ENCODE results near the gene RAB30.

The RAB30 gene

DNA sequence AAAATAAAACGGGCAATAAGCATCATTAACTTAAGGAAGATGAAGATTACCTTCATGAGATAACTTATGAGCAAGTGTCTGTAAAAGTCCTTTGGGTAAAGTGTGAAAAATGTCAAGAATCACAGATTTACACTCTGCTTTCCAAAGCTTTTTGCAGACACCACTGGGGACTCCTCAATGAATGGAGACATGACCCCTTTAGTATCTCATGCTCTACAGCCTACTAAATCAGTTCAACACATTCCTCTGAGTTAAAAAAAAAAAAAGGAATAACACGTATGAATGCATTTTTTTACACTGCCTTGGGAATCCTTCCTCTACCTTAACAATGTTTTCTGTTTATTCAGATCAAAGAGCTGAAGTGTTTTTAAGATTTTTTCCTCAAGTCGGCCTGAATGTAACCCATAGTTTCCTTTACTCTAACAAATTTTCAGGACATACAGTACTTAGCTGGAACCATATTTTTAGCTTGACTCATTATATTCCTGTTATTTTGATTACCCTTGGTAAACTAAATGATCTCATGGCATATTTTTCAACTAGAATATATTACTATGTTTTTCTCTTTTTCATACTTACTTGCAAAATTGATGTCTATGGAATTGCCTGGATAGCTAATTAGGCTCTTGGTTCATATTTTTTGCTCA, 25.9 kb upstream of the RAB30 start:
- H3K9me3 ChIP-seq (ENCODE audit: control insufficient read depth in 5 of 5, low read length in 5 of 5), result no peaks in the 10 kb centered on the region
- no peak overlapping the region for H3K9ac ChIP-seq (ENCODE audit: low read length in 5 of 5)
- H3K27ac ChIP-seq (ENCODE audit: low read depth, low read length), result no peak overlapping the region
- H3K4me3 ChIP-seq (ENCODE audit: low read depth in 1 of 5, low read length in 5 of 5), result no peak overlapping the region
- H3K4me1 ChIP-seq (ENCODE audit: control insufficient read depth in 5 of 5, insufficient read depth in 5 of 5, low read length in 5 of 5), result peaks cover 0 to 6% (median 0%) of the 10 kb centered on the region in 5 donors
- H3K27me3 ChIP-seq (ENCODE audit: control insufficient read depth in 5 of 5, insufficient read depth in 4 of 5, low read length in 5 of 5), result no peaks in the 10 kb centered on the region
- H3K36me3 ChIP-seq (ENCODE audit: control insufficient read depth in 5 of 5, insufficient read depth in 5 of 5, low read length in 5 of 5), result no peaks in the 10 kb centered on the region

DNA sequence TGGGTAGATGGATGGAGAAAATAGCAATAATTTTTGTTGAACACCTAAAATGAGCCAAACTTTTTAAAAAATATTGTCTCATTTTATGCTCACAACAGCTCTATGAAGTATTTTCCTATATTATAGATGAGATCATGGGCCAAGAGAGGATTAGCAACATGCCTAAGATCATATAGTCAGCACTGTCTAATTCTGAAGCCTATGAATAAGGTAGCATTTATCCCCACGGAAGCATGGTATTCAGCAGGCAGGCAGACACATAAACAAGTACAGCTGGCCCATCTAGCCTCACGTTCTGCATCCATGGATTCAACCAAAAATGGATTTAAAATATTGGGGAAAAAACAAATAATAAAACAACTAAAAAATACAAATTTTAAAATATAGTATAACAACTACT, 21.9 kb upstream of the RAB30 start:
- H3K27me3 ChIP-seq (ENCODE audit: control insufficient read depth in 5 of 5, insufficient read depth in 4 of 5, low read length in 5 of 5), result no peaks in the 10 kb centered on the region
- no peak overlapping the region for H3K27ac ChIP-seq (ENCODE audit: low read depth, low read length)
- H3K4me1 ChIP-seq (ENCODE audit: control insufficient read depth in 5 of 5, insufficient read depth in 5 of 5, low read length in 5 of 5), result peaks cover 0 to 6% (median 0%) of the 10 kb centered on the region in 5 donors

DNA sequence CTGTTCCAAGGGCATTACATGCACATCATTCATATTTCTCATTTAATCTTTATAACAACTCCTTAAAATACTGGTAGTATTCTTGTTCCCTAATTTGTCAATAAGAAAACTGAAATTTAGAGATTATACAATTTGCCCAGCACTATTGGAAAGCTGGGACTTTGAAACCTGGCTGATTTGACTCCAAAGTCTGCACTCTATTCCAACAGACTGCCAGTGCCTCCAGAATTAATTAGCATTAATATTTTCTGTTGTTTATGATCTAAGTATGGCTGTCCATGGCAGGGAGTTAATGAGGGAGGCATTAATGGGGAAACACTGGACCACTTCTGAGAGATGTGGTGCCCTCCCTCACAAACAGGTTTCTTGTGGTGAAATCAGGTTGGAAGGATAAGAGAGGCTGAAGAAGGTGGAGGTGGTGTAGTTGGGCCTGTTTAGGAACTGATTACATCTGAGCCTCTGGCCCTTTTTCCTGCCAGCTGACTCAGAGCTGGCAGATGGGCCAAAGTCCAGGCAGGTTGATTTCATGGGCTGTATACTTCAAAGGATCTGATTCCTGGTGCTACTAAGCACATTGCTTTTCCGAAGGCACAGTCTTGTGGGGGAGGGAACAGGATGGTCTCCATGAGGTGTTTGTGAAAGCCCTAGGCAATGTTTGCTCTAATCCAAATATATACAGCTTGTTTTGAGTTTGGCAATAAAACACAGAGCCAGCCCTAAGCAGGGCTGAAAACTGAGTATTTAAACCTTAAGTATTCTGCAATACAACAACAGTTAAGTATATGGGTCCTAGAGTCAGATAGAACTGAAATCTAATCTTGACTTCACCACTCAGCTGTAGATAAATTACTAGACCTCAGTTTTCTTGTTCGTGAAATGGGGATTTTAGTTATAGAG, 21.0 kb upstream of the RAB30 start:
- Histone ChIP-seq H3K4me3 (ENCODE audit: low read depth in 1 of 5, low read length in 5 of 5) (no peak overlapping the region), H3K4me1 (ENCODE audit: control insufficient read depth in 5 of 5, insufficient read depth in 5 of 5, low read length in 5 of 5) (peaks cover 0 to under 1% (median 0%) of the 10 kb centered on the region in 5 donors), H3K9me3 (ENCODE audit: control insufficient read depth in 5 of 5, low read length in 5 of 5) (no peaks in the 10 kb centered on the region), H3K36me3 (ENCODE audit: control insufficient read depth in 5 of 5, insufficient read depth in 5 of 5, low read length in 5 of 5) (no peaks in the 10 kb centered on the region), H3K27me3 (ENCODE audit: control insufficient read depth in 5 of 5, insufficient read depth in 4 of 5, low read length in 5 of 5) (no peaks in the 10 kb centered on the region), H3K9ac (ENCODE audit: low read length in 5 of 5) (no peak overlapping the region), H3K27ac (ENCODE audit: low read depth, low read length) (no peak overlapping the region)

More for the DNA sequence above, 21.9 kb upstream of the RAB30 start:
- H3K4me3 ChIP-seq (ENCODE audit: low read depth in 1 of 5, low read length in 5 of 5), result no peak overlapping the region
- H3K36me3 ChIP-seq (ENCODE audit: control insufficient read depth in 5 of 5, insufficient read depth in 5 of 5, low read length in 5 of 5), result no peaks in the 10 kb centered on the region
- H3K9ac ChIP-seq (ENCODE audit: low read length in 5 of 5), result no peak overlapping the region
- H3K9me3 ChIP-seq (ENCODE audit: control insufficient read depth in 5 of 5, low read length in 5 of 5), result no peaks in the 10 kb centered on the region

DNA sequence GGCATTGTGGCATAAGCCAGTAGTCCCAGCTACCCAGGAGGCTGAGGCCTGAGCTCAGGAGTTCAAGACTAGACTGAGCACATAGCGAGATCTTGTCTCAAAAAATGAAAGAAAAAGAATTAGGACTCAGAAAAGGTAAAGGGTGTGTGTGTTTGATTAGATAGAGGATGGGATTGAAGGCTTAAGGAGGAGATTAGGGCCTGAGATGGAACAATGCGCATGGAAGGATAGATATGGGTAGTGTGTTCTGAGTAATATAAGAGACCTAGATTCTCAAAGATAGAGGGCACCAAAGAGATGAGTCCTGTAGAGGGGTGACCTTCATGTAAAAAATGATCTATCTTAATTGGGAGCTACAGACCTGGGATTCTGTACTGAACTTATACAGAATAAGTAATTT, 17.3 kb upstream of the RAB30 start:
- peaks cover 0 to 4% (median 0%) of the 10 kb centered on the region in 5 donors for H3K4me1 ChIP-seq (ENCODE audit: control insufficient read depth in 5 of 5, insufficient read depth in 5 of 5, low read length in 5 of 5)
- no peaks in the 10 kb centered on the region for H3K27me3 ChIP-seq (ENCODE audit: control insufficient read depth in 5 of 5, insufficient read depth in 4 of 5, low read length in 5 of 5)
- H3K36me3 ChIP-seq (ENCODE audit: control insufficient read depth in 5 of 5, insufficient read depth in 5 of 5, low read length in 5 of 5), result no peaks in the 10 kb centered on the region

DNA sequence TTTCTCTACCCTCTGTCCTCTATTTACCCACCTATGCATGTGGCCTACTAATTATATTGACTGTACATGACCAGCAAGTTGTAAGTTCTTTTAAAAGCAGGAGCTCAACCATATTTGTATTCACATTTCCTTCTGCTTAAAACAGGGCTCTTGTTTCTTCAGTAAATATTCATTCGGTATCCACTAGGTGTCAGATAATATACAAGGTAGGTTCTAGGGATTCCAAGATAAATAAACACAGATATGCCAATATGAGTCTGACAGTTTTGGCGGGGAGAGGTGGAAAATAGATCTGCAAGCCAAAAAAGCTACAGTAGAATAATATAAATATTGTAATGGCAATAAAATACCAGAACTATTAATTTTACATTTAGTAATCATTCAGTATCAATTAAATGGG, 15.3 kb upstream of the RAB30 start:
- H3K9me3 ChIP-seq (ENCODE audit: control insufficient read depth in 5 of 5, low read length in 5 of 5), result no peaks in the 10 kb centered on the region
- H3K9ac ChIP-seq (ENCODE audit: low read length in 5 of 5), result peak overlapping the region in 1 of 5 donors; percentile 0
- H3K4me1 ChIP-seq (ENCODE audit: control insufficient read depth in 5 of 5, insufficient read depth in 5 of 5, low read length in 5 of 5), result peaks cover 0 to 4% (median 0%) of the 10 kb centered on the region in 5 donors
- no peak overlapping the region for H3K4me3 ChIP-seq (ENCODE audit: low read depth in 1 of 5, low read length in 5 of 5)
- no peaks in the 10 kb centered on the region for H3K36me3 ChIP-seq (ENCODE audit: control insufficient read depth in 5 of 5, insufficient read depth in 5 of 5, low read length in 5 of 5)
- H3K27ac ChIP-seq (ENCODE audit: low read depth, low read length), result no peak overlapping the region
- no peaks in the 10 kb centered on the region for H3K27me3 ChIP-seq (ENCODE audit: control insufficient read depth in 5 of 5, insufficient read depth in 4 of 5, low read length in 5 of 5)

More for the DNA sequence above, 17.3 kb upstream of the RAB30 start:
- Histone ChIP-seq H3K4me3 (ENCODE audit: low read depth in 1 of 5, low read length in 5 of 5) (no peak overlapping the region), H3K9me3 (ENCODE audit: control insufficient read depth in 5 of 5, low read length in 5 of 5) (no peaks in the 10 kb centered on the region), H3K9ac (ENCODE audit: low read length in 5 of 5) (no peak overlapping the region), H3K27ac (ENCODE audit: low read depth, low read length) (no peak overlapping the region)

DNA sequence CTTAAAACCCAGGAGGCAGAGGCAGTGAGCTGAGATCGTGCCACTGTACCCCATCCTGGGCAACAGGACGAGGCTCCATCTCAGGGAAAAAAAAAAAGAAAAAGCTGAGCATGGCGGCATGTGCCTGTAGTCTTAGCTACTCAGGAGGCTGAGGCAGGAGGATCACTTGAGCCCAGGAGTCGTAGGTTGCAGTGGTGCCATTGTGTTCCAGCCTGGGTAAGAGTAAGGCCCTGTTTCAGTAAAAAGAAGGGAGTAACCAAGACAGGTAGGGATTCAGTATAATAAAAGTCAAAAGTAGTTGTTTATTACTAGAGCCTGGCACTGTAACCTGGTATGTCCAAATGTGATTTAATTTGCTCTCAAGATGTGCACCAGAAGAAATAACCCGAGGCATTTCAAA, 8.1 kb upstream of the RAB30 start:
- H3K4me1 ChIP-seq (ENCODE audit: control insufficient read depth in 5 of 5, insufficient read depth in 5 of 5, low read length in 5 of 5), result peaks cover 0 to 2% (median 0%) of the 10 kb centered on the region in 5 donors
- peaks cover 0 to 9% (median 7%) of the 10 kb centered on the region in 5 donors for H3K36me3 ChIP-seq (ENCODE audit: control insufficient read depth in 5 of 5, insufficient read depth in 5 of 5, low read length in 5 of 5)
- no peak overlapping the region for H3K9ac ChIP-seq (ENCODE audit: low read length in 5 of 5)
- H3K27ac ChIP-seq (ENCODE audit: low read depth, low read length), result peak overlapping the region; percentile 7
- no peaks in the 10 kb centered on the region for H3K27me3 ChIP-seq (ENCODE audit: control insufficient read depth in 5 of 5, insufficient read depth in 4 of 5, low read length in 5 of 5)
- H3K4me3 ChIP-seq (ENCODE audit: low read depth in 1 of 5, low read length in 5 of 5), result no peak overlapping the region
- no peaks in the 10 kb centered on the region for H3K9me3 ChIP-seq (ENCODE audit: control insufficient read depth in 5 of 5, low read length in 5 of 5)

DNA sequence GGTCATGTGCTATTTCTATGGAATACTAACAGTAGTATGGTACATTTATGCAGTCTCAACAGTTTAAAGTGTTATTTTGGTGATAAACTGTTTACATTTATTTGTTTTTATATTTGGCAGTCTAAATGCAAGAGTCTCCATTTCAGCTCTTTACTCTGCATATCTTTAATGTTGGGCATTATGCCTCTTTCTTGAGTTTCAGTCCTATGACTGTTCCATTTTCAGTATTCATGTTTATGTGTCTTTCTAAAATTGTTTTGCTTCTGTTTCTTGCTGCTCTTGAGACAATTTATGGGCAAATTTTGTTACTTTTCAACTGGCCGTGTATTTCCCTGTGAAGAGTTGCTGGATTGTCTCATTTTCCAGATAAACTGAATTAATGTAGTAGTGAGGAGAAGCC, 6.6 kb upstream of the RAB30 start:
- H3K9me3 ChIP-seq (ENCODE audit: control insufficient read depth in 5 of 5, low read length in 5 of 5), result no peaks in the 10 kb centered on the region
- H3K9ac ChIP-seq (ENCODE audit: low read length in 5 of 5), result no peak overlapping the region
- peaks cover 0 to 14% (median 7%) of the 10 kb centered on the region in 5 donors for H3K36me3 ChIP-seq (ENCODE audit: control insufficient read depth in 5 of 5, insufficient read depth in 5 of 5, low read length in 5 of 5)
- no peaks in the 10 kb centered on the region for H3K27me3 ChIP-seq (ENCODE audit: control insufficient read depth in 5 of 5, insufficient read depth in 4 of 5, low read length in 5 of 5)
- H3K4me3 ChIP-seq (ENCODE audit: low read depth in 1 of 5, low read length in 5 of 5), result no peak overlapping the region
- H3K4me1 ChIP-seq (ENCODE audit: control insufficient read depth in 5 of 5, insufficient read depth in 5 of 5, low read length in 5 of 5), result peaks cover 0 to 12% (median 4%) of the 10 kb centered on the region in 5 donors
- peak overlapping the region; percentile 18 for H3K27ac ChIP-seq (ENCODE audit: low read depth, low read length)

DNA sequence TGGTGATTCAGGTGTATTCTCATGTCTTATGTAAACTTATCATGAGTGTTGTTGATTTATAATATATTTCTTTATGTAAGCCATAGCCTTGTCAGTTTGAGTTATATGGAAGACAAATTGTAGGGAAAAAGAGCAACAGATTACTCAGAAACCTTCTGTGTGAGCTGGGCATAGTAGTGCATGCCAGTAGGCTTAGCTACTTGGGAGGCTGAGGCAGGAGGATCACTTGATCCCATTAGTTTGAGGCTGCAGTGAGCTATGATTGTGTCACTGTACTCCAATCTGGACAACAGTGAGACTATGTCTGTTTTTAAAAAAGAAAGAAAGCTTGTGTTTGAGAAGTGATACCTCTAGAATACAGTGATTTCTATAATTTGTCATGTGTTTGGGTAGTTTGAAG, 2.2 kb upstream of the RAB30 start:
- H3K9me3 ChIP-seq (ENCODE audit: control insufficient read depth in 5 of 5, low read length in 5 of 5), result no peaks in the 10 kb centered on the region
- H3K27me3 ChIP-seq (ENCODE audit: control insufficient read depth in 5 of 5, insufficient read depth in 4 of 5, low read length in 5 of 5), result no peaks in the 10 kb centered on the region
- no peak overlapping the region for H3K9ac ChIP-seq (ENCODE audit: low read length in 5 of 5)
- H3K4me1 ChIP-seq (ENCODE audit: control insufficient read depth in 5 of 5, insufficient read depth in 5 of 5, low read length in 5 of 5), result peaks cover 0 to 43% (median 35%) of the 10 kb centered on the region in 5 donors
- no peak overlapping the region for H3K4me3 ChIP-seq (ENCODE audit: low read depth in 1 of 5, low read length in 5 of 5)
- H3K27ac ChIP-seq (ENCODE audit: low read depth, low read length), result peak overlapping the region; percentile 99
- peaks cover 0 to 14% (median 7%) of the 10 kb centered on the region in 5 donors for H3K36me3 ChIP-seq (ENCODE audit: control insufficient read depth in 5 of 5, insufficient read depth in 5 of 5, low read length in 5 of 5)

DNA sequence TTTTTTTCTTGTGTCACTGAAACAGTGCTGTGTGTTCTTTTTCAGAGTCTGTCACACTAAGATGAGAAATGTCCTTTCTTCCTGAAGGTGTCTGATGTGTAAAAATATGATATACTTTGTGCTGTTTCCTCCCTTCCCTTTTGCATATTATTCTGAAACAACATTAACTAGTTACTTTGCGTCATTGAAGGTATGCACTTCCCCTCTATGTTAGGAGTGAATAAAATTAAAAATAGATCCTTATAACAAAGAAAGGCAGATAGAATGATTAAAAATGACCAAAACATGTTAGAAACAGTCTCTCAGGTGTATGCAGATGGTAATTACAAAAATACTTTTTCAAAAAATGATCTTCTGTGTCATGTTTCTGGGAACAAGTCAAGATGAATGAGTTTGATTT, 1.6 kb upstream of the RAB30 start:
- Histone ChIP-seq H3K4me3 (ENCODE audit: low read depth in 1 of 5, low read length in 5 of 5) (peak overlapping the region; percentile 92 to 99 (median 98)), H3K27ac (ENCODE audit: low read depth, low read length) (peak overlapping the region; percentile 99), H3K9me3 (ENCODE audit: control insufficient read depth in 5 of 5, low read length in 5 of 5) (no peaks in the 10 kb centered on the region)

More for the DNA sequence above, 1.6 kb upstream of the RAB30 start:
- H3K27me3 ChIP-seq (ENCODE audit: control insufficient read depth in 5 of 5, insufficient read depth in 4 of 5, low read length in 5 of 5), result no peaks in the 10 kb centered on the region
- H3K4me1 ChIP-seq (ENCODE audit: control insufficient read depth in 5 of 5, insufficient read depth in 5 of 5, low read length in 5 of 5), result peaks cover 0 to 49% (median 42%) of the 10 kb centered on the region in 5 donors
- peak overlapping the region in 2 of 5 donors; percentile 99 to 100 for H3K9ac ChIP-seq (ENCODE audit: low read length in 5 of 5)
- peaks cover 0 to 14% (median 7%) of the 10 kb centered on the region in 5 donors for H3K36me3 ChIP-seq (ENCODE audit: control insufficient read depth in 5 of 5, insufficient read depth in 5 of 5, low read length in 5 of 5)
